Activated CD4-positive, alpha-beta memory T cell treated with anti-CD3 and anti-CD28 coated beads for 36 hours (primary cell): ENCODE results near the gene TLE4. TPM values are rescaled to one million over a fixed set of nuclear protein-coding genes. Genes with fewer than 3 reads are reported as not detected.
A peak's percentile ranks its signal among the peaks of the same experiment; 100 is the strongest.

Experiments used
- CTCF ChIA-PET: fragments of 350-600 bp; sonication (Branson Sonifier 250); formaldehyde crosslinking; loops from one replicate; lab custom pipeline; 2021; ENCODE audit warnings: antibody characterized with exemption, inconsistent platforms; lab: Charles Lee
- POLR2A ChIA-PET: fragments of 350-600 bp; sonication (Branson Sonifier 250); formaldehyde crosslinking; loops from one replicate; lab custom pipeline; 2021; ENCODE audit warnings: antibody characterized with exemption; lab: Charles Lee
- DNase-seq: peaks from one replicate; pipeline ENCODE4 v3.0.0-alpha.2; 2020
- H3K27ac Mint-ChIP-seq: one replicate; pipeline ENCODE4 v1.8.0; 2021; ENCODE audit warnings: mixed read lengths
- H3K27me3 Mint-ChIP-seq: one replicate; pipeline ENCODE4 v1.8.0; 2021; ENCODE audit warnings: mixed read lengths
- H3K36me3 Mint-ChIP-seq: one replicate; pipeline ENCODE4 v1.8.0; 2021; ENCODE audit warnings: mixed read lengths
- H3K4me1 Mint-ChIP-seq: one replicate; pipeline ENCODE4 v1.8.0; 2021; ENCODE audit warnings: low read depth, mixed read lengths
- H3K4me3 Mint-ChIP-seq: one replicate; pipeline ENCODE4 v1.8.0; 2021; ENCODE audit warnings: mild to moderate bottlenecking, mixed read lengths
- H3K9me3 Mint-ChIP-seq: one replicate; pipeline ENCODE4 v1.8.0; 2021; ENCODE audit warnings: mixed read lengths
- intact Hi-C: fragments of 100-400 bp; cut with micrococcal nuclease; formaldehyde crosslinking; loops from one replicate; pipeline ENCODE4 v1.15.1; 2023
- total RNA-seq, 2 experiments: library from RNA; stranded (reverse); gene quantifications; one replicate each; pipeline ENCODE4 v1.2.3, GENCODE V29; 2021

Gene TLE4
- total RNA-seq, 2 experiments from 2014 or later = 14.3 to 15.3 TPM

DNA sequence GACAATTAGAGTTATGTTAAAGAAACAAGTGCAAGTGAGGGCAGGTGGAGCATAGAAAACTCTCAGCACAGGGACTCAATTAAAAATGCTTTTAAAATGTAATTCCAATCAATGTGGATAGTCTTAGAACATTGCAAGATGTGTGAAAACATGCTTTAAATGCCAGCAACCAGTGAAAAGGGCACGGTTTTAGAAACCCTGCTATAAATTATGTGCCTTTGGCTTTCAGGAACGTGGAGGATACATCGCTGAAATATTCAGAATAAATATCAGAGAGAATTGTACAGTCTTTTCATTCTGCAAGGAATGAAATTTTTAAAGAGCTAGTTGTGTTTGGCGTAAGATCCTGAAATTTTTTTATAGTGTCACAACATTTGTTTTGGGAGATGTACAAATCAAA is 101.1 kb downstream of the TLE4 start:
- no peaks in the 10 kb centered on the region for H3K27me3 Mint-ChIP-seq
- H3K4me1 Mint-ChIP-seq = peaks cover 42% of the 10 kb centered on the region
- peaks cover 2% of the 10 kb centered on the region for H3K9me3 Mint-ChIP-seq
- CTCF ChIA-PET = no interaction called here
- DNase-seq = no peak
- H3K27ac Mint-ChIP-seq = no peak overlapping the region
- no peak overlapping the region for H3K4me3 Mint-ChIP-seq
- intact Hi-C loops = no loop called here
- peaks cover 24% of the 10 kb centered on the region for H3K36me3 Mint-ChIP-seq
- POLR2A ChIA-PET = no interaction called here

DNA sequence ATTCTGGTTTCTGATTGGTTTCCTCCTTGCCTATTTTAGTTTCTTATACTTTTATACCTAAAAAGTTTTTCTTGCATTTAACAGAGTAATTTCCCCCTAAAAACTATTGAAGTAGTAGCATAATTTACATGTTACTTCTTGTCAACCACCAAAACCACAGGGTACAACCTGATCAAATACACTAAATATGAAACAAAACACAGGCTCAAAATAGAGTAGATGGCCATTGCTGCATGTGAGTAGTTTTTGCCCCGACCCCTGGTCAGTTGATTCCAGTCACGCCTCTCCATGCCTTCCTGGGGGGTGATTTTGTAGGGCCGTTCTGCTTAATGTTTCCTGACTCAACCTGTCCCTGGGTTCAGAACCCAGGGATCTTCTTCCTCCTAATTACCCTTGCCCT is 101.8 kb downstream of the TLE4 start:
- CTCF ChIA-PET = no interaction called here
- peaks cover 42% of the 10 kb centered on the region for H3K4me1 Mint-ChIP-seq

DNA sequence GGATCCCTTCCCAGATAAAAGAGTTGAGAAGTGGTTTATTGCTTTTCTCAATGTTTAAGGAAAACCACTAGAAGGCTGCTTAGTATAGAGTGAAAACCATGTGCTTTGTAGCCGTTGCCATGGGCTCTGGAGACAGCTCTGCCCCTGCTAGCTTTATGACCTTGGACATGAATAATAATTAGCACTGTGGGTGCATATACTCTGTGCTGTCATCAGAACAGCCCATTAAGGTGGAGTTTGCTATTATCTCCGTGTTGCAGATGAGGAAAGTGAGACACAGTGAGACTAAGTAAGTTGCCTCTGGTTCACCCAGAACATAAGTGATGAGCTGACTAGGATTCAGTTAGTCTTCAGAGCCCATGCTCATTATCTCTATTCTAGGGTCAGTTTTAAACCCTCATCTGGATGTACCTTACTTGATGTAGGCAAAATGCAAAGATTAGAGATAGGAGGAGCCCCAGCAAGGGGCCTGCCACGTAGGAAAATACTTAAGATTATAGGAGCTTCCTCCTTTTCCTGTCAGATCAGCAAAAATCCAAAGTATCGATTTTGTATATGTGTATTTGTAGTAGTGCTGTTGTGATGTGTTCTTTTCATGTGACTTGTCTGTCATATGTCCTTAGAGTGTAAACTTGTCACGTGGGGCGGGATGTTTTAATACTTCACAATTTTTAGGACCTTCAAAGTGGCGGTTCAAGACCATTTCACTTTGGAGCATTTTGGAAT is 102.5 kb downstream of the TLE4 start:
- peaks cover 40% of the 10 kb centered on the region for H3K4me1 Mint-ChIP-seq
- POLR2A ChIA-PET = no interaction called here
- no peaks in the 10 kb centered on the region for H3K27me3 Mint-ChIP-seq
- H3K9me3 Mint-ChIP-seq = peaks cover 5% of the 10 kb centered on the region
- intact Hi-C loops = no loop called here
- H3K27ac Mint-ChIP-seq = no peak overlapping the region
- no peak for DNase-seq
- CTCF ChIA-PET = no interaction called here
- H3K36me3 Mint-ChIP-seq = peaks cover 27% of the 10 kb centered on the region
- no peak overlapping the region for H3K4me3 Mint-ChIP-seq

More for the DNA sequence above, 101.8 kb downstream of the TLE4 start:
- no peak overlapping the region for H3K4me3 Mint-ChIP-seq
- no peak overlapping the region for H3K27ac Mint-ChIP-seq
- POLR2A ChIA-PET = no interaction called here
- H3K9me3 Mint-ChIP-seq = peaks cover 4% of the 10 kb centered on the region
- intact Hi-C loops = no loop called here
- peaks cover 26% of the 10 kb centered on the region for H3K36me3 Mint-ChIP-seq
- no peaks in the 10 kb centered on the region for H3K27me3 Mint-ChIP-seq
- no peak for DNase-seq

DNA sequence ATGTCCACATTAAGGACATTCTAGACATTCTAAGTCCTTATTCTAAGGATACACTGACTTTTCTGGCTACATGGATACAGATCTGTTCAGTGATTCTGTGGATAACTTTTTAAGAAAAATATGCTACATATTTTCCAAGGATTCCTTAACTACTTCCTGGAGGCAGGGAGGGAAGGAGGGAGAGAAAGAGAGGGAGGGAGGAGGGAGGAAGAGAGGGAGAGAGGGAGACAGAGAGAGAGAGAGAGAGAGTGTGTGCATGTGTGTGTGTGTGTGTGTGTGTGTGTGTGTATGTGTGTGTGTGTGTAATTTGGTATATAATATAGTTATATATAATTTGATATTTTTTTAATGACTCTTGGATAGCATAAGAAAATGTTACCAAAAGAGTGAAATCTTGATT is 109.8 kb downstream of the TLE4 start:
- Mint-ChIP-seq H3K27me3 (no peaks in the 10 kb centered on the region), H3K27ac (no peak overlapping the region), H3K4me3 (no peak overlapping the region), H3K4me1 (peaks cover 9% of the 10 kb centered on the region), H3K9me3 (peaks cover 5% of the 10 kb centered on the region), H3K36me3 (peaks cover 8% of the 10 kb centered on the region)
- intact Hi-C loops = loop anchor here (10.0 kb wide), 1 partner anchor 133 kb away; no protein-coding TSS in a partner anchor
- CTCF ChIA-PET = no interaction called here
- DNase-seq = no peak
- POLR2A ChIA-PET = no interaction called here

DNA sequence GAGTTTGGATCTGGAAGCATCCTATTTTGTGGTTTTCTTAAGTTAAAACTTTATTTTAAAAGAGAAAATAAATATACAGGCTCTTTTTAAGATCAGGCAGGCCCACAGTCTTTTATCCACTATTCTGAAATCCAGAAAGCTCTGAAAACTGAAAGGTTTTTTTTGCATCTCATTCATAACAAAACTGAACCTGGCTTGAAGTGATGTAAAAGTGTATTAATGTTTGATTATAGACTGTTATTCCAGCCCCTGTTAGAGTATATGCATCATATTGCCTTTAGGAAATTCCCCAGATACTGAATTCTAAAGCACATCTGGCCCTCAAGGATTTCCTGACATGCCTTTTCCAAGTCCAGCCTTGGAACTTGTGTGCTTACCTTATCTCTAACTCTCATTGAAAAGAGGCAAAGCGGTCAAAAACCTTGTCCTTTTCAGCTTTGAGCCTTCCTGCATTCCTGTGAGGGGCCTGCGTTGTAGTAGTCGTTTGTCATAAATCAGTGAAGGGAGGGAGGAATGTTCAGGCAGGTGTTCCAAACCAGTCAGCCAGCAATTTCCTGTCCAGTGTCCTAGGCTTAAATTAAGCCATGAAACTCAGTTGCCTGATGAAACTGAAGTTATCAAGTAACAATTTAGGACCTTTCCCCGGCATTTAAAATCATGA is 110.4 kb downstream of the TLE4 start:
- intact Hi-C loops = loop anchor here (10.0 kb wide), 1 partner anchor 133 kb away; no protein-coding TSS in a partner anchor

DNA sequence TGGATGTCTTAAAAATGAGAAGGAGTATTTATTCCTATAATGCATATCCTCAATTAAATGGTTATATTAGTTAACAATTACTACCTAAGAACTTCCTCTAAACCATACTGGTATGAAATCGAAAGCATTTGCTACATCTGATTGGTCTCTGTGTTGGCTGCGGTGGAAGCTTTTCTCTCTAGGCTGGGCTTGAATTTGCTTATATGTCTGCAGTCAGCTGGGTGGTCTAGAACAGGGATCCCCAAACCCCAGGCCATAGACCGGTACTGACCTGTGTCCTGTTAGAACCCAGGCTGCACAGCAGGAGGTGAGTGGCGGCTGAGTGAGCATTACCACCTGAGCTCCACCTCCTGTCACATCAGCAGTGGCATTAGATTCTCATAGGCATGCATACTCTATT is 112.3 kb downstream of the TLE4 start:
- Mint-ChIP-seq H3K4me1 (peaks cover 25% of the 10 kb centered on the region), H3K9me3 (no peaks in the 10 kb centered on the region), H3K27ac (no peak overlapping the region), H3K27me3 (no peaks in the 10 kb centered on the region), H3K4me3 (no peak overlapping the region), H3K36me3 (no peaks in the 10 kb centered on the region)
- ChIA-PET POLR2A (no interaction called here), CTCF (no interaction called here)
- DNase-seq = no peak
- intact Hi-C loops = loop anchor here (10.0 kb wide), 1 partner anchor 131 kb away; no protein-coding TSS in a partner anchor

More for the DNA sequence above, 110.4 kb downstream of the TLE4 start:
- H3K4me1 Mint-ChIP-seq = peaks cover 16% of the 10 kb centered on the region
- H3K9me3 Mint-ChIP-seq = peaks cover 4% of the 10 kb centered on the region
- no peak for DNase-seq
- H3K36me3 Mint-ChIP-seq = peaks cover 7% of the 10 kb centered on the region
- POLR2A ChIA-PET = no interaction called here
- H3K27me3 Mint-ChIP-seq = no peaks in the 10 kb centered on the region
- H3K4me3 Mint-ChIP-seq = no peak overlapping the region
- CTCF ChIA-PET = no interaction called here
- H3K27ac Mint-ChIP-seq = no peak overlapping the region

DNA sequence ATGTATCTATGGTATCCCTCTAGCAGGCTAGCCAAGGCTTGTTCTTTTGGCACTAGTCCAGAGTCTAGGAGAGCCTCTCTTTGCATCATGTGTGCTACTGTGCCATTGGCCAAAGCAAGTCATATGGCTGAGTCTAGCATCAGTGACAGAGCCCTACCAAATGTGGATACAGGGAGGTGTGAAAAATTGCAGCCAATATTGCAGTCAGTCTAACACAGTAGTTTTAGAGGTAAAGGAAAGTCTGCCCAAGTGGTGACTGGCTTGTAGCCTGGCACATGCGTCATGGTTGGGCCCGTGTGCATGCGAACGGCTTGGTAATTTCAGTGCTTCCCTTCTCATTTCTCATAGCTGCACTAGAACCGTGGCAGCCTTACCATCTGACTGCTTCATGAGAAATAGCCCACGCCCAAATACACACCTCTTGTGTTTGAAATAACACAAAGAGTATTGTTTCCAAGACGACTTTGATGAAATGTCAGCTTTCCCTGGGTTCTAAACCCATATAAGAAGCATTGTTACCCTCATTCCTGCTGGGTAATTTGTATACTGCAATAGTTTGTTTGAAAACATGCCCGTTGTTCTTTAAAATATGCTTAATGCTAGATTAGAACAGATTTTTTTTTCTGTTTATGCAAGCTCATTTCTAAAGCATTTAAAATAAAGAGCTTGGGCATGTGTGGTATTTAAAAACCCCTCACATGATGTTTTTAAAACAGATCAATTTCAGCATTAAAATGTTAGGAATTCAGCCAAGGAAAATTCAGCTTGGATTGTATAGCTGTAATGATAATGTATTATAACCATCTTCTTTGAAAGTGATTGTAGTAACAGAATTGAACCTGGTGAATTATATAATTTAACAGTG is 113.2 kb downstream of the TLE4 start:
- no peak for DNase-seq
- no peaks in the 10 kb centered on the region for H3K27me3 Mint-ChIP-seq
- ChIA-PET CTCF (no interaction called here), POLR2A (no interaction called here)
- no peak overlapping the region for H3K4me3 Mint-ChIP-seq
- intact Hi-C loops = loop anchor here (10.0 kb wide), 1 partner anchor 130 kb away; no protein-coding TSS in a partner anchor
- peaks cover 26% of the 10 kb centered on the region for H3K4me1 Mint-ChIP-seq
- H3K27ac Mint-ChIP-seq = no peak overlapping the region
- no peaks in the 10 kb centered on the region for H3K9me3 Mint-ChIP-seq
- no peaks in the 10 kb centered on the region for H3K36me3 Mint-ChIP-seq

DNA sequence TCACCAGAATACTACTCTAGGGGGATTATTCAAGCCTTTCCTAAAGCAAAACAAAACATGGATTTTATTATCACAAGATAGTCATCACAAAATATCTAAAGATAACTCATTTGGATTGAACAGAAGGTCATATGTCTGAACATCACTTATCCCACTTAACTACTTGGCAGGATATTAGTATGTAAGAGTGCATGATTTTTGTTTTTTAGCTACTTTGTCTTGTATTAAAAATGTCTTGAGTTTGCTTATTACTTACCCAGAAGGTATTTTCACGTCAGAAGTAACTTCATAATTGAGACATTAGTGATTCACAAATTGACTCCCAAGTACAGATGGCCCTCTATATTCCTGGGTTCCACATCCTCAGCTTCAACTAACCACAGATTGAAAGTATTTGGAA is 113.8 kb downstream of the TLE4 start:
- Mint-ChIP-seq H3K4me3 (no peak overlapping the region), H3K36me3 (no peaks in the 10 kb centered on the region), H3K27ac (no peak overlapping the region), H3K27me3 (no peaks in the 10 kb centered on the region), H3K4me1 (peaks cover 27% of the 10 kb centered on the region), H3K9me3 (no peaks in the 10 kb centered on the region)
- no peak for DNase-seq
- CTCF ChIA-PET = no interaction called here
- POLR2A ChIA-PET = no interaction called here
- intact Hi-C loops = loop anchor here (10.0 kb wide), 1 partner anchor 129 kb away; no protein-coding TSS in a partner anchor

DNA sequence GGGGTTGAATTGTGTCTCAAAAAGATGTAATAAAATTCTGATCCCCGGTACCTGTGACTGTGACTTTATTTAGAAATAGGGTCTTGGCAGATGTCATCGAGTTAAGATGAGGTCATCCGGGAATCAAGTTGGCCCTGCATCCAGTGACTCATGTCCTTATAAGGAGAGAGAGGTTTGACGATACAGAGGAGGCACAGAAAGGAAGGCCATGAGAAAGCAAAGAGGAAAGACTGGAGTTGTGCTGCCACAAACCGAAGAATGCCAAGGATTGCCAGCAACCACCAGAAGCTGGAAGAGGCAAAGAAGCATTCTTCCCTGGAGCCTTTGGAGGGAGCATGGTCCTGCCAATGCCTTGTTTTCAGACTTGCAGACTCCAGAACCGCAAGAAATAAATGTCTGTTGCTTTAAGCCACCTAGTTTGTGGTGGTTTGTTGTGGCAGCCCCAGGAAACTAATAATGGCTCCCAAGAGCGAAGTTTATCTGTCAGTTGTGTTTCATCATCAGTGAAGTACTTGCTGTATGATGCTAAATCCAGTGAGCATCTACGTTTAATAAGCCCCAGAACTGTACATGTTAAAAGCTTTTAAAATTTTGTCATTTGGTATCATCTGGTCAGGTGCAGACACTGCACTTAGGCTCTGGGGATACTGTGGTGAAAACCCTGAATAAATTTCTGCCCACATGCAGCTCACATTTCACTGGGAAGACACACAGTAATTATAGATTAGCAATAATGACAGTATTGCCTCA is 114.8 kb downstream of the TLE4 start:
- ChIA-PET POLR2A (no interaction called here), CTCF (no interaction called here)
- DNase-seq = no peak
- no peaks in the 10 kb centered on the region for H3K9me3 Mint-ChIP-seq
- intact Hi-C loops = loop anchor here (10.0 kb wide), 1 partner anchor 128 kb away; no protein-coding TSS in a partner anchor
- no peaks in the 10 kb centered on the region for H3K27me3 Mint-ChIP-seq
- H3K4me3 Mint-ChIP-seq = no peak overlapping the region
- H3K36me3 Mint-ChIP-seq = no peaks in the 10 kb centered on the region
- peaks cover 25% of the 10 kb centered on the region for H3K4me1 Mint-ChIP-seq
- no peak overlapping the region for H3K27ac Mint-ChIP-seq

DNA sequence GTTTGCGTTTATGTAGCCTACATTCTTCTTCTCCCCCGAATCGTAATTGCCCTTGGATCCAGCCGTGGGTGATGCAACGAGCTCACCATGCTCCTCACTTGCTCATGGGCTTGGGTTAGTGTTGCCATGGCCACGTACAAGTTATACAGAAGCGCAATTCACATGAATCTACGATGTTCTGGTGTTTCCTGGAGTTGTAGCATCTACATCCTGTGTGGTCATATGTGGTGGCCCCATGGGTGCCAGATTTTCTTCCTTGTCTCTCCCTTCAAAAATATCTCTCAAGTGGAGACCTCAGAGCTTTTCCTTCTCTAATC is 115.3 kb downstream of the TLE4 start:
- ChIA-PET CTCF (no interaction called here), POLR2A (no interaction called here)
- no peaks in the 10 kb centered on the region for H3K27me3 Mint-ChIP-seq
- H3K27ac Mint-ChIP-seq = no peak overlapping the region
- intact Hi-C loops = loop anchor here (10.0 kb wide), 1 partner anchor 128 kb away; no protein-coding TSS in a partner anchor
- H3K4me3 Mint-ChIP-seq = no peak overlapping the region
- H3K36me3 Mint-ChIP-seq = no peaks in the 10 kb centered on the region
- H3K9me3 Mint-ChIP-seq = no peaks in the 10 kb centered on the region
- peak; percentile 55 for DNase-seq
- H3K4me1 Mint-ChIP-seq = peaks cover 25% of the 10 kb centered on the region

DNA sequence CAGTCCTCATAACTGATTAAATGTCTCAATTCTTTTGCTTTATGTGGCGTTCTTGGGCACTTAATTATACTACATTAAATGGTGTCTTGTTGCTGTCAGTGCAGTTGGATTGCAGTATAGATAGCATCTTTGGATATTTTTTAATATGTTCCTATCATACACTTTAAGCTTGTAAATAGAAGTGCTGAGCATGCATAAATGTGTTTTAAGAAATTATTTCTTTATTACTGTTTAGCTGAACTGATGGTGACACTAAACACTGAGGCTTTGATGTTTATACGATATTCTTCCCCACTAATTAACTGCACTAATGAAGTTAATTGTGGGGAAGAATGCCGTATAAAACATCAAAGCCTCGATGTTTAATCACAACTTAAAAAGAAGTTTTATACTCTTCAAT is 116.6 kb downstream of the TLE4 start:
- no peaks in the 10 kb centered on the region for H3K9me3 Mint-ChIP-seq
- no peak for DNase-seq
- H3K27ac Mint-ChIP-seq = no peak overlapping the region
- no peaks in the 10 kb centered on the region for H3K36me3 Mint-ChIP-seq
- ChIA-PET CTCF (no interaction called here), POLR2A (no interaction called here)
- no peaks in the 10 kb centered on the region for H3K27me3 Mint-ChIP-seq
- no peak overlapping the region for H3K4me3 Mint-ChIP-seq
- peaks cover 27% of the 10 kb centered on the region for H3K4me1 Mint-ChIP-seq
- intact Hi-C loops = loop anchor here (10.0 kb wide), 1 partner anchor 126 kb away; no protein-coding TSS in a partner anchor
